Inferior parietal cortex (tissue), 1 donor: ENCODE measurements around the gene DMXL1.
A peak's percentile ranks its signal among the peaks of the same experiment; 100 is the strongest.

Experiments used
- DNase-seq: peaks from one replicate; pipeline ENCODE4 v3.0.0-alpha.2; 2016; ENCODE audit errors: extremely low spot score

DMXL1 gene

GRCh38 chr5:119070828-119071560 lies at the start of gene DMXL1:
Gene DMXL1 (plus strand): TSS chr5:119071087. CDS start chr5:119071570, 483 bp downstream.
- DNase-seq: peak; percentile 99

- no peak for DNase-seq
These were observed 49.6 kb upstream of the DMXL1 start for GRCh38 chr5:119021149-119021732.

- peak; percentile 69 for DNase-seq
These were observed 48.7 kb upstream of the DMXL1 start for GRCh38 chr5:119022017-119022745.

GRCh38 chr5:119022773-119023172 lies 48.1 kb upstream of the DMXL1 start:
- no peak for DNase-seq

- DNase-seq: no peak
These were observed 42.3 kb upstream of the DMXL1 start for GRCh38 chr5:119028575-119028974.

- DNase-seq: no peak
These were observed 39.6 kb upstream of the DMXL1 start for GRCh38 chr5:119031011-119031886.

- no peak for DNase-seq
These were observed 39.0 kb upstream of the DMXL1 start for GRCh38 chr5:119031905-119032304.

- DNase-seq: no peak
These were observed 38.2 kb upstream of the DMXL1 start for GRCh38 chr5:119032656-119033055.

- no peak for DNase-seq
These were observed 37.8 kb upstream of the DMXL1 start for GRCh38 chr5:119033135-119033534.

GRCh38 chr5:119036101-119036762 lies 34.7 kb upstream of the DMXL1 start:
- no peak for DNase-seq

GRCh38 chr5:119037496-119038215 lies 33.2 kb upstream of the DMXL1 start:
- no peak for DNase-seq

- DNase-seq: no peak
These were observed 22.6 kb upstream of the DMXL1 start for GRCh38 chr5:119048246-119048645.

GRCh38 chr5:119049824-119050449 lies 20.9 kb upstream of the DMXL1 start:
- no peak for DNase-seq

- DNase-seq: no peak
These were observed 16.8 kb upstream of the DMXL1 start for GRCh38 chr5:119054101-119054500.

GRCh38 chr5:119055294-119055693 lies 15.6 kb upstream of the DMXL1 start:
- DNase-seq: no peak

GRCh38 chr5:119058979-119059529 lies 11.8 kb upstream of the DMXL1 start:
- DNase-seq: no peak

- peak; percentile 25 for DNase-seq
These were observed 11.1 kb upstream of the DMXL1 start for GRCh38 chr5:119059740-119060255.

- DNase-seq: no peak
These were observed 7.1 kb upstream of the DMXL1 start for GRCh38 chr5:119063579-119064379.

- DNase-seq: no peak
These were observed 3.4 kb upstream of the DMXL1 start for GRCh38 chr5:119067450-119067849.
